Measurements from ENCODE around the gene CDC42EP1. TPM values are rescaled to one million over a fixed set of nuclear protein-coding genes. Genes with fewer than 3 reads are reported as not detected.

CDC42EP1 gene
- total RNA-seq, 6 experiments from 2014 or later = 29.2 to 117 (median 68.0) TPM

GRCh38 chr22:37617431-37617830 is 57.2 kb downstream of the CDC42EP1 start:
- TF ChIP-seq CTCF (IDR thresholded peaks at IDR 0.05) (no peak), POLR2A (IDR thresholded peaks at IDR 0.05) (no peak)
- Histone ChIP-seq H3K9me3 (no peaks in the 10 kb centered on the region), H3K27ac (no peak overlapping the region), H3K4me1 (no peaks in the 10 kb centered on the region), H3K27me3 (no peaks in the 10 kb centered on the region), H3K36me3 (peaks cover 0 to 47% (median 8%) of the 10 kb centered on the region in 4 donors), H3K4me3 (no peak overlapping the region)
- intact Hi-C loops (cut with DNase I) = no loop called here
- WGBS (ENCODE audit: insufficient coverage, low coverage, low lambda C conversion rate, missing lambda C conversion rate) = 86% methylated on average over 1 of the region's 1 CpG
- no peak for DNase-seq
- ATAC-seq = no peak

- no peak for TF ChIP-seq CTCF (IDR thresholded peaks at IDR 0.05)
- no peak for TF ChIP-seq POLR2A (IDR thresholded peaks at IDR 0.05)
- no peak overlapping the region for H3K4me3 ChIP-seq
- 100% methylated on average over 2 of the region's 14 CpGs for WGBS (ENCODE audit: insufficient coverage, low coverage, low lambda C conversion rate, missing lambda C conversion rate)
- intact Hi-C loops (cut with DNase I) = no loop called here
- no peaks in the 10 kb centered on the region for H3K4me1 ChIP-seq
- no peak overlapping the region for H3K27ac ChIP-seq
- no peak for ATAC-seq
- H3K36me3 ChIP-seq = peaks cover 0 to 47% (median 8%) of the 10 kb centered on the region in 4 donors
- no peaks in the 10 kb centered on the region for H3K9me3 ChIP-seq
- H3K27me3 ChIP-seq = no peaks in the 10 kb centered on the region
- no peak for DNase-seq
Measured at GRCh38 chr22:37618072-37618656, 57.9 kb downstream of the CDC42EP1 start.

DNA sequence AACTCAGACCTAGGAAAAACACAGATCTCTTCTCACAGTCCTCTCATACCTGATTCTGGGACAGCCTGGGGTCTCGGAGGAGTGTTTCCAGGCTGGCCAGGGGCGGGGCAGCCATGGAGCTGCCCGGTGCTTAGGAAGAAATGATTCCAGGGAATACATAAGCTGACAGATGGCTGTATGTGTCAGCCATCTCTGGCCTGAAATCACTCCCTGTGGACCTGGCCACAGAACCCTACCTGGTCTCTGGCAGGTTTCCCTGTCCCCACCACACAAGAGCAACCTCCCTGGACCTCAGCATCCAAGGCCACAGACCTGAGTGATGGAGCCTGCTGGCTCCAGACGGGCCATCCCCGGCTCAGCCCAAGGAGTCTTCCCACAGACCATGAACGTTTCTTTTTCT is 58.4 kb downstream of the CDC42EP1 start:
- ATAC-seq (no peak), DNase-seq (no peak)
- no peaks in the 10 kb centered on the region for H3K9me3 ChIP-seq
- H3K4me3 ChIP-seq = no peak overlapping the region
- TF ChIP-seq POLR2A (IDR thresholded peaks at IDR 0.05) (no peak), CTCF (IDR thresholded peaks at IDR 0.05) (no peak)
- intact Hi-C loops (cut with DNase I) = no loop called here
- H3K36me3 ChIP-seq = peaks cover 0 to 47% (median 8%) of the 10 kb centered on the region in 4 donors
- 50% methylated on average over 1 of the region's 6 CpGs for WGBS (ENCODE audit: insufficient coverage, low coverage, low lambda C conversion rate, missing lambda C conversion rate)
- H3K27ac ChIP-seq = no peak overlapping the region
- H3K27me3 ChIP-seq = no peaks in the 10 kb centered on the region
- peaks cover 0 to 3% (median under 1%) of the 10 kb centered on the region in 4 donors for H3K4me1 ChIP-seq

Small RNA genes lying within 50 kb of the gene (small RNA-seq; reads per million reads assigned to genes)
- gene RF00017 = 0 reads per million in 2 experiments

Other genes starting within 250 kb of the CDC42EP1 start
- under 1 TPM; 0.07 to 0.93 (median 0.49) TPM for gene ELFN2, start 133.0 kb upstream of the CDC42EP1 start, total RNA-seq
- 10 to 100 TPM in 4 of 6 experiments, 1 to 10 TPM in 2; 5.6 to 14.4 (median 10.2) TPM for gene MFNG, start 74.1 kb upstream of the CDC42EP1 start, total RNA-seq
- 10 to 100 TPM in 5 of 6 experiments, 1 to 10 TPM in 1; 9.0 to 27.8 (median 14.2) TPM for gene CARD10, start 41.1 kb upstream of the CDC42EP1 start, total RNA-seq
- under 1 TPM in 1 of 6 experiments, not detected in 5; 0.64 TPM for gene LGALS2, start 19.6 kb downstream of the CDC42EP1 start, total RNA-seq
- gene GGA1, start 48.4 kb downstream of the CDC42EP1 start, total RNA-seq = 10 to 100 TPM; 18.4 to 27.3 (median 24.1) TPM
- 1 to 10 TPM; 1.6 to 4.8 (median 2.8) TPM for gene SH3BP1, start 79.2 kb downstream of the CDC42EP1 start, total RNA-seq
- 10 to 100 TPM; 15.7 to 63.4 (median 34.4) TPM for gene PDXP, start 98.2 kb downstream of the CDC42EP1 start, total RNA-seq
- gene LGALS1, start 115.2 kb downstream of the CDC42EP1 start, total RNA-seq = 100 to 1,000 TPM in 4 of 6 experiments, 10 to 100 TPM in 2; 34.7 to 267 (median 141) TPM
- gene NOL12, start 125.9 kb downstream of the CDC42EP1 start, total RNA-seq = 10 to 100 TPM in 2 of 6 experiments, 1 to 10 TPM in 4; 8.4 to 16.1 (median 9.4) TPM
- 10 to 100 TPM; 11.7 to 22.8 (median 20.7) TPM for gene TRIOBP, start 136.6 kb downstream of the CDC42EP1 start, total RNA-seq
- gene GCAT, start 247.5 kb downstream of the CDC42EP1 start, total RNA-seq = 10 to 100 TPM; 21.9 to 43.0 (median 29.8) TPM